Activated CD8-positive, alpha-beta T cell treated with anti-CD3 and anti-CD28 coated beads for 36 hours (primary cell): Measurements from ENCODE around the gene PPP2R1A. TPM values are rescaled to one million over a fixed set of nuclear protein-coding genes. Genes with fewer than 3 reads are reported as not detected.
A peak's percentile ranks its signal among the peaks of the same experiment; 100 is the strongest.

Experiments used
- ATAC-seq: fragments of 200-7000 bp; cut with Tn5 transposase; one replicate; pipeline ENCODE4 v1.10.0; 2021; ENCODE audit warnings: mild to moderate bottlenecking, moderate library complexity
- CTCF ChIA-PET: fragments of 350-600 bp; sonication (Branson Sonifier 250); formaldehyde crosslinking; loops from one replicate; lab custom pipeline; 2021; ENCODE audit warnings: antibody characterized with exemption; lab: Charles Lee
- POLR2A ChIA-PET: fragments of 350-600 bp; sonication (Branson Sonifier 250); formaldehyde crosslinking; loops from one replicate; lab custom pipeline; 2021; ENCODE audit warnings: antibody characterized with exemption; lab: Charles Lee
- DNase-seq: peaks from one replicate; pipeline ENCODE4 v3.0.0-alpha.2; 2020
- H3K27ac Mint-ChIP-seq: one replicate; pipeline ENCODE4 v1.8.0; 2021; ENCODE audit warnings: mild to moderate bottlenecking, mixed read lengths
- H3K27me3 Mint-ChIP-seq: one replicate; pipeline ENCODE4 v1.8.0; 2021; ENCODE audit warnings: mixed read lengths
- H3K36me3 Mint-ChIP-seq: one replicate; pipeline ENCODE4 v1.8.0; 2021; ENCODE audit warnings: low read depth, mixed read lengths
- H3K4me1 Mint-ChIP-seq: one replicate; pipeline ENCODE4 v1.8.0; 2021; ENCODE audit warnings: low read depth, mixed read lengths
- H3K4me3 Mint-ChIP-seq: one replicate; pipeline ENCODE4 v1.8.0; 2021; ENCODE audit warnings: mild to moderate bottlenecking, moderate library complexity, mixed read lengths
- H3K9me3 Mint-ChIP-seq: one replicate; pipeline ENCODE4 v1.8.0; 2021; ENCODE audit warnings: mixed read lengths
- intact Hi-C: fragments of 100-400 bp; cut with micrococcal nuclease; formaldehyde crosslinking; loops from one replicate; pipeline ENCODE4 v1.10.0; 2022
- total RNA-seq, 2 experiments: library from RNA; stranded (reverse); gene quantifications; one replicate each; pipeline ENCODE4 v1.2.3, GENCODE V29; 2021
- TF ChIP-seq, protein P1 (sequence below): fragments of 200-600 bp; IDR thresholded peaks from one replicate; pipeline ENCODE4 v1.8.0; 2022; ENCODE audit warnings: antibody characterized with exemption, mild to moderate bottlenecking

Gene PPP2R1A
- total RNA-seq, 2 experiments from 2014 or later: 236 to 237 TPM

DNA sequence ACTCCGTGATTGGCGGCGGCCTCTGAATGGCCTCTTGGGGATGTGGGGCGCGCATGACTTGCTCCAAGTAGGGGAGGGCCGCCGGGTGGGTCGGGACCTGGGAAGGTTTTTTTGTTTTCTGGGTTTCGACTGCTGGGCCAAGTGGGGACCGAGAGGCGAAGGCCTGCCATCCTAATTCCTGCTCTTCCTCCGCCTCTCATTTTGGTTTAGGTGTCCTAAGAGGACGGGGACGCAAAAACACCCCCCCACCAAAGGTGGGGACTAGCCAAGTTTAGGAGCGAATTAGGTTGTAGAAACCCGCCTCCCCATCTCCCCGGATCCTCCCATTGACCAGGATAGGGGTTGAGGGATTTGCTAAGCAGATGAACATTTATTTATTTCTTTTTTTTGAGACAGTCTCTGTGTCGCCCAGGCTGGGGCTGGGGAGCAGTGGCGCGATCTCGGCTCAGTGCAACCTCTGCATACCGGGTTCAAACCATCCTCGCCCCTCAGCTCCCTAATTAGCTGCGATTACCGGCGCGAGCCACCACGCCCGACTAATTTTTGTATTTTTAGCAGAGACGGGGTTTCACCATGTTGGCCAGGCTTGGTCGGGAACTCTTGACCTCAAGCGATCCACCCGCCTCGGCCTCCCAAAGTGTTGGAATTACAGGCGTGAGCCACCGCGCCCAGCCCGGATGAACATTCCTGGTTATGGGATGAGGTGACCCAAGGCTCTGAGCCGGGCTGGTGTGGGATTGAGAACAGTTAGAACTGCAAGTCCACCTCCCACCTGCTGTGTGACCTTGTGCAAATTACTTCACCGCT is 838 bp downstream of the PPP2R1A start:
- ATAC-seq: no peak
- no peaks in the 10 kb centered on the region for H3K27me3 Mint-ChIP-seq
- DNase-seq: no peak
- no peaks in the 10 kb centered on the region for H3K9me3 Mint-ChIP-seq
- H3K4me1 Mint-ChIP-seq: peaks cover 44% of the 10 kb centered on the region
- TF ChIP-seq, protein P1, sequence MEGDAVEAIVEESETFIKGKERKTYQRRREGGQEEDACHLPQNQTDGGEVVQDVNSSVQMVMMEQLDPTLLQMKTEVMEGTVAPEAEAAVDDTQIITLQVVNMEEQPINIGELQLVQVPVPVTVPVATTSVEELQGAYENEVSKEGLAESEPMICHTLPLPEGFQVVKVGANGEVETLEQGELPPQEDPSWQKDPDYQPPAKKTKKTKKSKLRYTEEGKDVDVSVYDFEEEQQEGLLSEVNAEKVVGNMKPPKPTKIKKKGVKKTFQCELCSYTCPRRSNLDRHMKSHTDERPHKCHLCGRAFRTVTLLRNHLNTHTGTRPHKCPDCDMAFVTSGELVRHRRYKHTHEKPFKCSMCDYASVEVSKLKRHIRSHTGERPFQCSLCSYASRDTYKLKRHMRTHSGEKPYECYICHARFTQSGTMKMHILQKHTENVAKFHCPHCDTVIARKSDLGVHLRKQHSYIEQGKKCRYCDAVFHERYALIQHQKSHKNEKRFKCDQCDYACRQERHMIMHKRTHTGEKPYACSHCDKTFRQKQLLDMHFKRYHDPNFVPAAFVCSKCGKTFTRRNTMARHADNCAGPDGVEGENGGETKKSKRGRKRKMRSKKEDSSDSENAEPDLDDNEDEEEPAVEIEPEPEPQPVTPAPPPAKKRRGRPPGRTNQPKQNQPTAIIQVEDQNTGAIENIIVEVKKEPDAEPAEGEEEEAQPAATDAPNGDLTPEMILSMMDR: no peak
- ChIA-PET POLR2A (interaction anchor here (1.0 to 1.2 kb wide), 2 partner anchors 9 to 12 kb away, joined by 3 to 8 read pairs; no protein-coding TSS in a partner anchor), CTCF (interaction anchor here (0.9 kb wide), 1 partner anchor 9 kb away, joined by 3 read pairs; no protein-coding TSS in a partner anchor)
- peaks cover 37% of the 10 kb centered on the region for H3K36me3 Mint-ChIP-seq
- intact Hi-C loops: no loop called here
- peak overlapping the region; percentile 98 for H3K27ac Mint-ChIP-seq
- H3K4me3 Mint-ChIP-seq: peak overlapping the region; percentile 93

DNA sequence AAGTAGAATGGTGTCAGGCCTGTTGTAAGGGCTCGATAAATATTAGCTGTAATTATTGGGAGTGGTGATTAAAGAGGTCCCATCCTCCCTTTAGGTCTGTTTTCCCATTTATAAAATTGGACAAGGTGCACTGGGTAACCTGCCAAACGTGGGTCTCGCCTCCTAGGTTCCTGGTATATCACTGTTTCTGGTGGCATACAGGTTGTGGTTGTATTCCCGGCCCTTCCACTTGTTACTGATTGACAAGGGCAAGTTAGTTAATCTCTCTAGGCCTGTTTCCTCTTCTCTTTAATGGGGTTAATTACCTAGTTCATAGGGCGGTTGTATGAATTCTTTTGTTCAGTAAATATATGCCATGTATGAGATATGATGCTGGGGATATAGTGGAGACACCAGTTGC is 1.5 kb downstream of the PPP2R1A start:
- peaks cover 41% of the 10 kb centered on the region for H3K36me3 Mint-ChIP-seq
- no peaks in the 10 kb centered on the region for H3K27me3 Mint-ChIP-seq
- H3K9me3 Mint-ChIP-seq: no peaks in the 10 kb centered on the region
- peaks cover 47% of the 10 kb centered on the region for H3K4me1 Mint-ChIP-seq
- CTCF ChIA-PET: interaction anchor here (0.9 kb wide), 1 partner anchor 8 kb away, joined by 3 read pairs; no protein-coding TSS in a partner anchor
- TF ChIP-seq, protein P1: no peak
- POLR2A ChIA-PET: interaction anchor here (1.0 to 1.3 kb wide), 4 partner anchors 8 to 30 kb away, joined by 3 to 8 read pairs (median 4); no protein-coding TSS in a partner anchor
- peak overlapping the region; percentile 98 for H3K27ac Mint-ChIP-seq
- peak overlapping the region; percentile 93 for H3K4me3 Mint-ChIP-seq
- intact Hi-C loops: no loop called here
- DNase-seq: no peak
- ATAC-seq: no peak

DNA sequence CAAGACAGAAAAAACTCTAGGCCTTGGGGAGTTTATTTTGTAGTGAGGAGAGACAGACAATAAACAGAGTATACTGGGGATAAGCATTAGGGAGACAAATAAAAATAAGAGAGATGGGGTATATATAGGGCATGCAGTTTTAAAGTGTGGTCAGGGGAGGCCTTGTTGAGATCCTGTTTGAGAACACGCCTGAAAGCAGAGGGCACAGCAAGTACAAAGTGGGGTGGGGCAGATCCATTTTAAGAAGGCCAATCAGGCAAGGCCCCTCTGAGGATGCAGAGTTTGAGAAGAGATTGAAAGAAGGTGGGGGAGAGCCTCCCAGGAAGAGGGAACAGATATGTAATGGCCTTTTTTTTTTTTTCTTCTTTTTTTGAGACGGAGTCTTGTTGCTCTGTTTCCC is 2.1 kb downstream of the PPP2R1A start:
- Mint-ChIP-seq H3K27ac (peak overlapping the region; percentile 98), H3K4me3 (peak overlapping the region; percentile 93), H3K9me3 (no peaks in the 10 kb centered on the region), H3K4me1 (peaks cover 47% of the 10 kb centered on the region), H3K27me3 (no peaks in the 10 kb centered on the region), H3K36me3 (peaks cover 44% of the 10 kb centered on the region)
- no peak for ATAC-seq
- peak; percentile 32 for DNase-seq
- intact Hi-C loops: no loop called here
- ChIA-PET POLR2A (interaction anchor here (0.6 to 1.3 kb wide), 3 partner anchors 14 to 677 kb away, joined by 3 to 4 read pairs (median 3); no protein-coding TSS in a partner anchor), CTCF (interaction anchor here (1.9 kb wide), 1 partner anchor 45 kb away, joined by 7 read pairs; no protein-coding TSS in a partner anchor)
- TF ChIP-seq, protein P1: no peak

DNA sequence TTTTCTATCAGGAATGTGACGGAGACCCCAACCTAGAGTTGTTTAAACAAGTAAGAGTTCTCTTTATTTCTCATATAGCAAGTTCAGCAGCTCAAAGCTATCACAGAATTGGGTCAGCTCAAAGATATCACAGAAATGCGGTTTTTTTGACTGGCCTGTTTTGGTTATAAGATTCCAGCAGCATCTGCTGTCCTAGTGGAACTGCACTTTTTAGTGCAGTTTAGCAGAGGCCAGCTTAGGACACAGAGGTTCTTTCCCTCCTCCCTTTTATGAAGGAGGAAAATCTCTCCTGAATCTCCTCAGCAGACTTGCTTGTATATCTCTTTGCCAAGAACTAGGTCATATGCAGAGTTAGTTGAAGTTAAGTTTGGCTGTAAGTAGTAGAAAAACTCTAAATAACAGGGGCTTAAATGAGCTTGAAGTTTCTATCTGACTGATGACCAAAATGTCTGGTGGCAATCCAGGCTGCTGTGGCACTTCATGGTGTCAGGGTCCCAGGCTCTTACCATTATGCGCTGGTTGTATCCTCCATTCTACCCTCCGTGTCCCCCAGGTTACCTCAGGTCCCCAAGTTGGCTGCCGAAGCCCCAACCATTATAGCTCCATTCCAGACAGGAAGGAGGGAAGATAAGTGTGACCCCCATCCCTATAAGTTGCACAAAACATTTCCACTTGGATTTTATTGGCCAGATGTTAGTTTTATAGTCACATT is 6.6 kb downstream of the PPP2R1A start:
- intact Hi-C loops: no loop called here

More for the DNA sequence above, 6.6 kb downstream of the PPP2R1A start:
- ChIA-PET POLR2A (no interaction called here), CTCF (no interaction called here)
- Mint-ChIP-seq H3K9me3 (no peaks in the 10 kb centered on the region), H3K4me3 (no peak overlapping the region), H3K36me3 (peaks cover 40% of the 10 kb centered on the region), H3K27me3 (no peaks in the 10 kb centered on the region), H3K27ac (peak overlapping the region; percentile 17), H3K4me1 (peaks cover 61% of the 10 kb centered on the region)
- DNase-seq: no peak
- TF ChIP-seq, protein P1: no peak
- ATAC-seq: no peak
